Cardiac fibroblast (primary cell): ENCODE measurements around the gene HIF1A.

Source experiments
- DNase-seq, 2 donors: peaks; one replicate each; pipeline versions ENCODE4 v3.0.0 to v3.0.0-alpha.2; 2010; ENCODE audit warnings: low read depth in 2 of 2
- H3K4me3 ChIP-seq, 2 donors: replicated peaks in 1 of 2; 1 replicate in 1 of 2; 2 replicates in 1 of 2; pipeline ENCODE4 v1.5.1; 2011; ENCODE audit warnings: low read depth in 2 of 2, low read length in 2 of 2, mild to moderate bottlenecking in 2 of 2, moderate library complexity in 1 of 2
- TF ChIP-seq, protein P1 (sequence below): IDR thresholded peaks from one replicate; pipeline ENCODE4 v1.5.1; 2011; ENCODE audit warnings: low read depth, mild to moderate bottlenecking, low read length, inconsistent platforms

Gene HIF1A

DNA sequence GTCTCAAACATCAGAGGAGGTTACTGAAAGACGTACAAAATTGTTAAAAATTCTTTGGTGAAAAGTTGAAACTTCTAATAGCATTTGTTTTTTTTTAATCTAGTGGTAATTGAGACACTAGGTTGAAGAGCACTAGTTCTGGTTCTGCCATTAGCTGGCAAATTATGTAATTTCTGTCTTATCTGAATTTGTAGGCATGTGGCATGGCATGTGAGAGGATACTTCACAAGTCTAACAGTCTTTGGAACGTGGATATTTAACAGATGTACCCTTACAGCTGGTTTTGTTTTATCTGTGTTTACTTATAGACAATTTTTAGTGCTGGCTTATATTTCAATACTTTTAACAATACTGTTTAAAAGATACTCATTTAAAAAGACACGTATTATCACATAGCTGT, 72.9 kb downstream of the HIF1A start:
- TF ChIP-seq, protein P1, sequence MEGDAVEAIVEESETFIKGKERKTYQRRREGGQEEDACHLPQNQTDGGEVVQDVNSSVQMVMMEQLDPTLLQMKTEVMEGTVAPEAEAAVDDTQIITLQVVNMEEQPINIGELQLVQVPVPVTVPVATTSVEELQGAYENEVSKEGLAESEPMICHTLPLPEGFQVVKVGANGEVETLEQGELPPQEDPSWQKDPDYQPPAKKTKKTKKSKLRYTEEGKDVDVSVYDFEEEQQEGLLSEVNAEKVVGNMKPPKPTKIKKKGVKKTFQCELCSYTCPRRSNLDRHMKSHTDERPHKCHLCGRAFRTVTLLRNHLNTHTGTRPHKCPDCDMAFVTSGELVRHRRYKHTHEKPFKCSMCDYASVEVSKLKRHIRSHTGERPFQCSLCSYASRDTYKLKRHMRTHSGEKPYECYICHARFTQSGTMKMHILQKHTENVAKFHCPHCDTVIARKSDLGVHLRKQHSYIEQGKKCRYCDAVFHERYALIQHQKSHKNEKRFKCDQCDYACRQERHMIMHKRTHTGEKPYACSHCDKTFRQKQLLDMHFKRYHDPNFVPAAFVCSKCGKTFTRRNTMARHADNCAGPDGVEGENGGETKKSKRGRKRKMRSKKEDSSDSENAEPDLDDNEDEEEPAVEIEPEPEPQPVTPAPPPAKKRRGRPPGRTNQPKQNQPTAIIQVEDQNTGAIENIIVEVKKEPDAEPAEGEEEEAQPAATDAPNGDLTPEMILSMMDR, result no peak
- no peak overlapping the region for H3K4me3 ChIP-seq
- DNase-seq, result no peak

DNA sequence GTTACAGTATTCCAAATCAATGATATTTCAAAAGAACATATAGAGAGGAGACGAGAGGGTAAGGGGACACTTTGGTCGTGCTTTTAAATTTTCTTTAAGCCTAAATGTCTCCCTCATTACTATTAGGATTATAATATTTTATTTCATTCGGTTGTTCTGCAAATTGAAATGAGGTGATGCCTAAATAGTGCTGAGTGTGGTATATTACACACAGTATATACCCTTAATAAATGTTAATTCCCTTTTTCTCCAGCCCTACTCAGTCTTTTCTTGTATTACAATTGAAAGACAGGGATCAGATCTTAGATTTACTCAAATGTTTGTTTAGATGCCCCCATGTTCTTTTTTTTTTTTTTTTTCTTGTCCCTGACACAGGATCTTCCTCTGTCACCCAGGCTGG, 74.6 kb downstream of the HIF1A start:
- H3K4me3 ChIP-seq, result no peak overlapping the region
- TF ChIP-seq, protein P1, result no peak
- DNase-seq, result no peak

DNA sequence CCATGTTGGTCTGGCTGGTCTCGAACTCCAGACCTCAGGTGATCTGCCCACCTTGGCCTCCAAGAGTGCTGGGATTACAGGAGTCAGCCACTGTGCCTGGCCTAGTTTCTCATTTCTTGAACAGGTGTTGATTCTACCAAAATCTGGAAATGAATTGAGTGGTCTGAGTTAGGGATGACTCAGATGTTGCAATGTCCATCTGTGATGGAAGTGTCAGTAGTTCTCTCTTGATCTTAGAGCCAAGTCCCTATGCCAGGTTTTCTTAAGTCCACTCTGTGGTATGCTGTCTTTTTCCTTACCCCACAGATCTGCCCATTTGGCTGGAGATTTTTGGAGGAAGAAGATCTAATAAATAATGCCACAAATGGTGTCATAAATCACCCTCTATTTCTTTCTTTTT, 79.5 kb downstream of the HIF1A start:
- H3K4me3 ChIP-seq, result no peak overlapping the region
- peak in 1 of 2 donors; percentile 33 for DNase-seq
- TF ChIP-seq, protein P1, result no peak

DNA sequence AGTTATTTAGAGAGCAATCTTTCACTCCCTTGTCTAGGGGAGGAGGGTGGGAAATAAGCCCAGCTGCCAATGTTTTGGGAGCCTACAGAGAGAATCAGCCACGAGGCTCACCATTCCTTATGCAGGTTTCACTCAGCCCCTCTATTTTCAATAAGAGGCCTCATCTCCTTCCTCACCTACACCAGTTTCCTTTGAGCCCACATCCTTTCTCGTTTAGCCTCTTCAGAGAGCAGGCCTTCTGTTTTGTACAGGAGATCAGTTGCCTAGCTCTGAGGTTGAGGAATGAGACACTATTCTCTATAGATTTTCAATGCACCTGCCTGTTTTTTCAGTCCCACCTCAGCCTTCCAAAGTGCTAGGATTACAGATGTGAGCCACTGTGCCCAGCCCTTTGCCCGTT, 84.8 kb downstream of the HIF1A start:
- H3K4me3 ChIP-seq, result no peak overlapping the region
- TF ChIP-seq, protein P1, result no peak
- no peak for DNase-seq

DNA sequence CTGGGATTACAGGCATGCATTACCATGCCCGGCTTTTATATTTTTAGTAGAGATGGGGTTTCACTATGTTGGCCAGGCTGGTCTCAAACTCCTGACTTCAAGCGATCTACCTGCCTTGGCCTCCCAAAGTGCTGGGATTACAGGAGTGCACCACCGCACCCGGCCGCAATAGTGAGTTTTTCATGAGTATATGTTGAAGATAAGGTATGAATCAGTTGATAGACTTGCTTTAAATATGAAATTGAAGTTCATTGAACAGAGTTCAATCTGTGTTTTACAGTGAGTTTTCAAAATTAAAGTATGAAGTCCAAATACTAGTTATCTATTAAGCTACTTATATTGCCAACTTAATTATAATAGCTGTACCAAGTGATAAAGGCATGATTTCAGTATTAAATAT, 102.0 kb downstream of the HIF1A start:
- no peak for DNase-seq
- TF ChIP-seq, protein P1, result no peak
- H3K4me3 ChIP-seq, result no peak overlapping the region
